ENCODE data around the gene CSTPP1. TPM values are rescaled to one million over a fixed set of nuclear protein-coding genes. Genes with fewer than 3 reads are reported as not detected.

The CSTPP1 gene
- total RNA-seq, 4 donors from 2014 or later = 4.9 to 33.8 (median 19.5) TPM

DNA sequence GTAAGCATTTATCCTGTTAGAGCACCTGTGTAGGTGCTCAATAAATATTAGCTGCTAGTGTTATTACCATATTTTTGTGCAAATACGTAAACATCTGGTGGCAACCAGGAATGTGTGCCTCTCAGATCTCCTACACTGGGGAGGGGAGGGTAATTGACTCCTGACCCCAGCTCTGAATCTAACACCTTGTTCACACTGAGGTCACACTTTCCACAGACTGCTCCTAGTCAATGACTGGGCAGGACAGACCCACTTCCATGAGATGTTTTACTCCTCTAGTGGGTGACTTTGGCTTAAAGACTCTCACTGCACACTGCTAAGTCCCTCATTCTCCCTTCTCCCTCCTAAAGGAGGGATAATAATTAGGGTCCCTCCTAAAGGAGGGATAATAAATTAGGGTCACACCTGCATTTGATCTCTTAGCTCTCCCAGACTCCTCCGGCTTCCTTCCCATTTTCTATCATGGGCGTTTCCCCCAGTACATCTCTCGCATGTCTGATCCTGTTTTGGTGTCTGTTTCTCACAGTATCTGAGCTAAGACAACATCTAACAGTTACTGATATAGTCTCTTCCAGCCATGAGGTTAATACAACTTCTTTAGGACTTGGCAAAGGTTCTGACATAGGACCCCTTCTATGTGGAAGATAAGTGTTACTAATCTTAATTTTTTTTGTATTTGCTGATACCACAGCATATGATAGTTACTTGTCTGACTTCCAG lies 8.0 kb downstream of the CSTPP1 start:
- Histone ChIP-seq H3K27ac (no peak overlapping the region), H3K9me3 (no peaks in the 10 kb centered on the region), H3K36me3 (no peaks in the 10 kb centered on the region), H3K4me1 (no peaks in the 10 kb centered on the region), H3K4me3 (no peak overlapping the region), H3K27me3 (no peaks in the 10 kb centered on the region)
- no peak for DNase-seq
- intact Hi-C loops (cut with DNase I; ENCODE audit: low total_unique reads) = no loop called here
- no peak for TF ChIP-seq POLR2A (IDR thresholded peaks at IDR 0.05)
- TF ChIP-seq, protein P1, sequence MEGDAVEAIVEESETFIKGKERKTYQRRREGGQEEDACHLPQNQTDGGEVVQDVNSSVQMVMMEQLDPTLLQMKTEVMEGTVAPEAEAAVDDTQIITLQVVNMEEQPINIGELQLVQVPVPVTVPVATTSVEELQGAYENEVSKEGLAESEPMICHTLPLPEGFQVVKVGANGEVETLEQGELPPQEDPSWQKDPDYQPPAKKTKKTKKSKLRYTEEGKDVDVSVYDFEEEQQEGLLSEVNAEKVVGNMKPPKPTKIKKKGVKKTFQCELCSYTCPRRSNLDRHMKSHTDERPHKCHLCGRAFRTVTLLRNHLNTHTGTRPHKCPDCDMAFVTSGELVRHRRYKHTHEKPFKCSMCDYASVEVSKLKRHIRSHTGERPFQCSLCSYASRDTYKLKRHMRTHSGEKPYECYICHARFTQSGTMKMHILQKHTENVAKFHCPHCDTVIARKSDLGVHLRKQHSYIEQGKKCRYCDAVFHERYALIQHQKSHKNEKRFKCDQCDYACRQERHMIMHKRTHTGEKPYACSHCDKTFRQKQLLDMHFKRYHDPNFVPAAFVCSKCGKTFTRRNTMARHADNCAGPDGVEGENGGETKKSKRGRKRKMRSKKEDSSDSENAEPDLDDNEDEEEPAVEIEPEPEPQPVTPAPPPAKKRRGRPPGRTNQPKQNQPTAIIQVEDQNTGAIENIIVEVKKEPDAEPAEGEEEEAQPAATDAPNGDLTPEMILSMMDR (IDR thresholded peaks at IDR 0.05) = no peak

DNA sequence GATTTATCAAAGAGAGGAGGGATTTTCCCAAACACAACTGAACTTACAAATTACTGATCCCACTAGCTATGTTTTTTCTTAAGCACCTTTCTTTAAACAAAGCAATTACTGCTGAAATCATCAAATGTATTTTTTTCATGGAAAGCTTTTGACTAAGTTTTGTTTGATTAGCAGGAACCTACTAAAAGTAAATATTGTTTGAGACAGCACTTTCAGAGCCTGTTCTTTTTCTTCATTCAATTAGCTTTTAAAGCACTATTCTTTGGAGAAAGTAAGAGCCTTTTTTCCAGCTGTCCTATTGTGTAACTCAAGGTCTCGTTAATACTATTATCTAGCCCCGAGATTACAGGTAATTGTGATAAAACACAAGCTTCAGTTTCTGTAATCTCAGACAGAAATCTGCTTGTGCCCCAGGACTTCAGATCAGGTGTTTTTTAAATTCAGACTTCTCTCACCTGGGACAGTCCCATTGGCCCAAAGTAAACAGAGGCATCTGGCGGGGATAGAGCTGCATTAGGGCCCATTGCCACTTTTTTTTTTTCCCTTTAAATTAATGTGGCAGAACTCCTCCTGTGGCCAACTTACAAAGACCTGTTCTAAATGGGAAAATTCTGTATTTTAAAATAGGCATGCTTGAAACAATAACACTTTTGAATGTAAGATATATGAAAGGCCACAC lies 11.0 kb downstream of the CSTPP1 start:
- Histone ChIP-seq H3K27ac (no peak overlapping the region), H3K4me3 (no peak overlapping the region), H3K27me3 (no peaks in the 10 kb centered on the region), H3K4me1 (no peaks in the 10 kb centered on the region), H3K36me3 (no peaks in the 10 kb centered on the region), H3K9me3 (no peaks in the 10 kb centered on the region)
- intact Hi-C loops (cut with DNase I; ENCODE audit: low total_unique reads) = no loop called here
- DNase-seq = no peak
- TF ChIP-seq, protein P1 (IDR thresholded peaks at IDR 0.05) = no peak
- no peak for TF ChIP-seq POLR2A (IDR thresholded peaks at IDR 0.05)

DNA sequence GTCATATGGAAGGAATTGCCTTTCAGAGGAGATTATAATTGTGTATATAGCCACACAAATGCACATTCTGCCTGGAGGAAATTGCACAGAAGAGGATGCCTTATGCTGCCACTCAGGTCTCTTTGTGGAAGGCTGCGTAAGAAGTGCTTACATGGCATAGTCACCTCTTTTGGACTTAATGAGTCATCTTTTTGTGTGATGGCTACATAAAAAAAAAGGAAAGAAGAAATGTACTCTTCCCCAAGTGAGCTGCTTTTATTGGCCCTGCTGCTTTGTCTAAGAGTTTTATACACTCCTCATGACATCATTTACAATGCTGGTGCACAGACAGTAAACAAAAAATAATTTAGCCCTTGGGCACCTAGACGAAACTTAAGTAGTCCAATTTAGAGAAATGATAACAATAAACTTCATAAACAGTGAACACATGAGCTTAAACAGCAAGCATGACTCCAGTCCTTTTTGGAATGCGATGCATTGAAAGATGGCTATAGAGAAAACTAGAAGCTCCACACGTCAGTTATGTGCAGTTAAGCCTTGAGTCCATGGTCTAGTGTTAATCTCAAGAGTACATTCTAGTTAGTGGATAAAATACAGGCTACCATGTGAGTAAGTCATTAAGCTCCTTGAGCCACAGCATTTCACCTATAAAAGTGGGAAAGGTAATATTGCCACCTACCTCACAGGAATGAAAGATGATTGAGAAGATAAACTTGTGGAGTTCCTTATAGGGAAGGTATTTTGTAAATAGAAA lies 12.0 kb downstream of the CSTPP1 start:
- TF ChIP-seq POLR2A (IDR thresholded peaks at IDR 0.05) = no peak
- TF ChIP-seq, protein P1 (IDR thresholded peaks at IDR 0.05) = no peak
- no peak overlapping the region for H3K27ac ChIP-seq
- intact Hi-C loops (cut with DNase I; ENCODE audit: low total_unique reads) = no loop called here
- no peak overlapping the region for H3K4me3 ChIP-seq
- H3K36me3 ChIP-seq = no peaks in the 10 kb centered on the region
- H3K4me1 ChIP-seq = no peaks in the 10 kb centered on the region
- DNase-seq = no peak
- no peaks in the 10 kb centered on the region for H3K9me3 ChIP-seq
- H3K27me3 ChIP-seq = no peaks in the 10 kb centered on the region

DNA sequence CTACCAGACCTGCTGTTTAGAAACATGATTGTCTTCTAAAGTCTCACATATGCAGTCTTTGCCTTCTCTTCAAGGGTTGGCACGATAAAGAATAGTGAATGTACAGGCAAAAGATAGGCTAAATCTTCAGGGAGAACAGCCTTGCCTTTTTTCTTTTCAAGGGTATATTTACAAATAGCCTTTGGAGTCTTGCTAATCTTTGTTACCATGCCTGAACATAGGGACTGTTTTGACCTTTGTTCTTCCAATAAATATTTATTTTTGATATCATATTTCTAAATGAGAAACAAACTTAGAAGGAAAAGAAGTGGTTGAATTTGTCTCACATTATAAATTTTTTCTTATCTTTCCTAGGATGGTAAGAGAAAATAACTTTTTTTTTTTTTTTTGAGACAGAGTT lies 12.7 kb downstream of the CSTPP1 start:
- Histone ChIP-seq H3K36me3 (no peaks in the 10 kb centered on the region), H3K27ac (no peak overlapping the region), H3K4me1 (no peaks in the 10 kb centered on the region), H3K9me3 (no peaks in the 10 kb centered on the region), H3K27me3 (no peaks in the 10 kb centered on the region), H3K4me3 (no peak overlapping the region)
- TF ChIP-seq, protein P1 (IDR thresholded peaks at IDR 0.05) = no peak
- TF ChIP-seq POLR2A (IDR thresholded peaks at IDR 0.05) = no peak
- DNase-seq = no peak
- intact Hi-C loops (cut with DNase I; ENCODE audit: low total_unique reads) = no loop called here

DNA sequence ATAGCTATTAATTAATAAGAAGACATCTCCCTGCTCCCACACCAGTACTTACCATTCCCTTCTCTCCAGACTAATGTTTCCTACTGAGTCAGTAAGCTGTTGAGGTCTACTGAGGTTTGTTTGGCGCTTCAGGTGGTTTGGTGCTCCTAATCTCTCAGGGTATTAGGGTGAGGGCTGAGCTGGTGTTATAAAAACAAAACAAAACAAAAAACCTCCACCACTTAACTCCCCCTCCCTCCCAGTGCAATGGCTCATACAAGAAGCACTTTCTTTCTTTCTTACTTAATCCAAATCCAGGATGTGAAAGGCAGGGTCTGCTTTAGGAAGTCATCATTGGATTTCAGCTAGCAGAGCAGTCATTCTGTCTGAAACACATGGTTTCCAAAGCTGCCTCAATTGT lies 15.3 kb downstream of the CSTPP1 start:
- DNase-seq = no peak
- Histone ChIP-seq H3K27ac (no peak overlapping the region), H3K36me3 (no peaks in the 10 kb centered on the region), H3K27me3 (no peaks in the 10 kb centered on the region), H3K4me3 (no peak overlapping the region), H3K9me3 (no peaks in the 10 kb centered on the region), H3K4me1 (no peaks in the 10 kb centered on the region)
- intact Hi-C loops (cut with DNase I; ENCODE audit: low total_unique reads) = no loop called here
- TF ChIP-seq, protein P1 (IDR thresholded peaks at IDR 0.05) = no peak
- TF ChIP-seq POLR2A (IDR thresholded peaks at IDR 0.05) = no peak
